GM21367 (cell line): ENCODE measurements around the gene TTLL4.
A peak's percentile ranks its signal among the peaks of the same experiment; 100 is the strongest.
"Not testable (repeated sequence)": the region's sequence is repeated elsewhere in the genome, so short reads cannot be mapped to it uniquely, and the experiment has no call there.

Experiments
- ATAC-seq: cut with Tn5 transposase; IDR thresholded peaks from one replicate; pipeline ENCODE4 v1.9.1; 2021; ENCODE audit not compliant: unreplicated experiment

TTLL4 gene

DNA sequence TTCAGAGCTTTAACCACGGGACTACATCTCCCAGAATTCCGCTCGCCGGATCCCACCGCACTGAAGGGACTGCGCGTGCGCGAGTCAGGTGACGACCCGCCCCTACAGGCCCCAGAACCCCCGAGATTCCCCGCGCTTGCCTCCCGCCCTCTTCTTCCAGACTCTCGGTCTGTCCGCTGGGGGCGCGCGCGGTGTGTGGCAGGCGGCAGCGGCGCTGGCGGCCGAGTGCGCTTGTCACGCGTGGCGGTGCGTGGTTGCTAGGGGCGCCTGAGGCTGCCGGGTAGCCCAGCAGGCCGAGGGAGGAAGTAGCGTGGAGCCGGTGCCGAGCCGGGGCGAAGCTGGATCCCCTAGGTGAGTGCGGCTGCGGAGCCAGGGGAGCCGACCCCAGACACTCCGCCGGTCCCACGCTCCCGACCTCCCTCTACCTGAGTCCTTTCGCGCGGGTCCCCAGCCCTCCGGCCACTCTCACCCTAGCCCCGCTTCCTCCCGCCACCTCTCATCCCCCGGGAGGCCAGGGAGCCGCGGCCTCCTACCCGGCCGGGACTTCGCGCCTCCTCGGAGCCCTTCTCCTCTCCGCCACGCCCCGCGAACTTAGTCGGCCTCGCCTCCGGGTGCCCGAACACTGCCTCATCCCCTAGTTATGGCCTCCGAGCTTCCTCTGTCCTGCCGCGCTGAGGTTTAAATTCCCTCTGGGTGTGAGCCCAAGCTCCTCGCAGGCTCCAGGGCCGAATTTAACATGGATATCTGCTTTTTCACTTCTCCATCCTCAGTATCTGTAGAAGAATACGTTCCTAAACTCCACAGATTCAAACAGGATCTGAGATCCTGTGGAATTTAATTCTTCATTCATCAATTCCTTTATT, at the start of gene TTLL4:
TSS of gene TTLL4 (plus strand) at position 149 of the 863 bp plus-strand sequence. CDS start 26,842 bp downstream, outside the sequence.
- ATAC-seq, result peak; percentile 88

DNA sequence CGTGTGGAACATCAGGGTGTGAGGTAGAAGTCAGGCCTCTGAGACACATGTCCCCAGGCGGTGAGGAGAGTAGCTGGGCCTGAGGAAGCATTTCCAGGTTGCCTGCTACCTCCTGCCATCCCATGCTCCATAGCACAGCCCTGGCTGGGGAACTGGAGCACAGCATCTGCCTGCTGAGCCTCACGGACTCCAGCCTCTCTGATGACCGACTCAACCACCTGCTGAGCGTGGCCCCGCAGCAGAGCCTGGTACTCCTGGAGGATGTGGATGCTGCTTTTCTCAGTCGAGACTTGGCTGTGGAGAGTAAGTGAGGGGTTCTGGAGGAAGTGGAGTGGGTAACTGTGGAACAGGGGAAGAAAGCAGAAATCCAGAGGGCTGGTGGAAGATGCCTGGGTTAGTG, 48.3 kb upstream of the TTLL4 start:
- ATAC-seq, result no peak

GRCh38 chr2:218662827-218663226, 47.8 kb upstream of the TTLL4 start:
- ATAC-seq, result no peak

DNA sequence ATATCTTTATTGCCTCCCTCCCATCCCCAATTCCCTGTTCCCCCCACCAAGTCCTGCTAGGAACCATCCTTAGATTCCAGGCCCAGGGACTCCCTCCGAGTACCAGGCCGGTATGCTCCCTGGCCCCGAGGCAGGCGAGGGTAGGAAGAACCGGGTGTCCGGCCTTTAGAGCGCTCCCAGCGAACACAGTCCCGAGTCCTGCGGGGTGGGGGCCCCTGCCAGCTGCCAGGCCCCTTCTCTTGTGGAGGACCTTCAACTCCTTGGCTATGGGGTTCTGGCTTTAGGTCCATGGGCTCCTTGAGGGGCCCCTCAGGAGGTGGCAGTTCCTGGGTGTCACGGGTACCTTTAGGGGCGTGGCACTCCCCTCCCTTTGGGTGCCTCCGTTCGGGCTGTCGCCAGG, 46.7 kb upstream of the TTLL4 start:
- ATAC-seq, result no peak

GRCh38 chr2:218664653-218665052, 46.0 kb upstream of the TTLL4 start:
- ATAC-seq, result no peak

DNA sequence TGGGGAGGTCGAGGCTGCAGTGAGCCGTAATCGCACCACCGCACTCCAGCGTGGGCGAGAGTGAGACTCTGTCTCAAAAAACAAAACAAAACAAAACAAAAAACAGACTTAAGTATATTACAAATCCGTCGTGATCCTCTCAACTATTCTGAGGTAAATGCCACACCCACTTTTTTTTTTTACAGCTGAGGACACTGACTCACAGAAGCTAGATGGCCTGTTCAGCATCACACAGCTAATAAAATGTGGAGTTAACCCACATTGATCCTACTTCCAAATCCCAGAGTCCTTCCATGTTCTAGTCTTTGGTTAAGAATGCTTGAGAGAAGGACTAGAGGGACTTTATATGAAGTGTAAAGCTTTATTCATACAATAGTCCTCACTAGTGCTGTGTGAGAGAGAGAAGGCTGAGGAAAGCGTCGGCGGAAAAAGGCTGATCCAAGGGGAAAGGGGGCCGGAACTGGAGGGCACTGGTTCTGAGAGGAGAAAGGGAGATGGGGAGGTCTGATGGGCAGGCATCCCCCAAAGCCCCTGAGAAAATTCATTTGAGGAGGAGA, 39.5 kb upstream of the TTLL4 start:
- ATAC-seq, result no peak

DNA sequence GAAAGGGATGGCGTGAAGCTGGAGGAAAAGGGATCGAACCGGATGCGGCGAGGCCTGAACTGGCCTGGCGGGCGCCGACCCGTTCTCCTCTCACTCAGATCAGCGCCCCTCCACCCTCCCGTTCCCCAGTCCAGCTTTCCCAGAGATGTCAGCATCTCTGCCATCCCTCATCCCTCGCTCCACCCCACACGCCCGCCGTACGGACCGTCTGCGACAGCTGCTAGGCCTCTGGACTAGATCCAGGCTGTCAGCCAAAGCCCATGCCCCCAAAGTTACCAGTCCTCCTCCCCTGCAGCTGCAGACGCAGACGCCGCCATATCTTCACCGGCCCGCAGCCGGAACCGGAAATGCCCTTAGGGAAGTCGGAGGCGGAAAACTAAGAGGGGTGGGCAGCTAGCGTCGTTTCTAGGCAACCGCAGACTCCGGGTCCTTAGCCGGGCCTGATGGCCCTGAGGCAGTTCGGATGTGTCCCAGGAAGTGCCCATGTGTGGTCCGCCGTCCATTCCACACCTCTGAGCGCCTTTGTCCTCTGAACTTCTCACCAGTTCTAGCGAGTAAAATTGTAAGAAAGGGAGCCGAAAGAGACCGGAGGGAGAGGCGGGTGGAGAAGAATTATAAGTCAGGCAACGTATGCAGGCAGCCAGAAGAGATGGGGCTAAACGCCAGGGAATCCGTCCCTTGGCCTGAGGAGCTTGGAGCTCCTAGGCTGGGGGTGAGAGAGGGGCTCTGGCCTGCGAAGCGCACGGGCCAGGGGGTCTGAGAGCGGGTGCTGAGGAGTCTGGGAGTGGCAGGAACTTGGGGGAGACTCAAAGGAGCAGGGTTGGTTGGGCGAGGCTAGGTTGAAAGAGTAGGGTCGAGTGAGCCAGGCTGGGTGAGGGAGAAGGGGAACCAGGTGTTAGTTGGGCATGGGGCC, 38.7 kb upstream of the TTLL4 start, which contains the start of the genes RNF25 and STK36:
TSS of gene RNF25 (minus strand) at position 349 of the 913 bp plus-strand sequence. CDS start at position 317, 32 bp downstream.
TSS of gene STK36 (plus strand) at position 433 of the 913 bp plus-strand sequence. CDS start 744 bp downstream, outside the sequence.
- peak; percentile 96 for ATAC-seq

DNA sequence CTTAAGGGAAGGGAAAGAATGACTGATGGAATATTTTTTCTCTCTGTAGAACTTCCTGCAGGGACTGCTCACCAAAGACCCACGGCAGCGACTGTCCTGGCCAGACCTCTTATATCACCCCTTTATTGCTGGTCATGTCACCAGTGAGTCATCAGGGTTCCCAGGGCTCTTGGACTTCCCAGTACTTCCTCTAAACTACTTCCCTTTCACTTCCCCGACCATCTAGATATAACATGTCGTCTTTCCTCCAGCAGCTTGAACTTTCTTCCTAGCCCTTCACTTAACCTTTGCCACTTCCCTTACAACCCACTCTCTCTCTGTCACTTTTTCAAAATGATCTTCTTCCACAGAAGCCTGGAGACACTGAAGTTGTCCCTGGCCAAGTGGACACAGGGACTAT, 31.5 kb upstream of the TTLL4 start:
- ATAC-seq, result no peak

GRCh38 chr2:218680061-218680460, 30.6 kb upstream of the TTLL4 start:
- no peak for ATAC-seq

- ATAC-seq, result not testable (repeated sequence)
Measured at GRCh38 chr2:218687400-218688060, 23.1 kb upstream of the TTLL4 start.

DNA sequence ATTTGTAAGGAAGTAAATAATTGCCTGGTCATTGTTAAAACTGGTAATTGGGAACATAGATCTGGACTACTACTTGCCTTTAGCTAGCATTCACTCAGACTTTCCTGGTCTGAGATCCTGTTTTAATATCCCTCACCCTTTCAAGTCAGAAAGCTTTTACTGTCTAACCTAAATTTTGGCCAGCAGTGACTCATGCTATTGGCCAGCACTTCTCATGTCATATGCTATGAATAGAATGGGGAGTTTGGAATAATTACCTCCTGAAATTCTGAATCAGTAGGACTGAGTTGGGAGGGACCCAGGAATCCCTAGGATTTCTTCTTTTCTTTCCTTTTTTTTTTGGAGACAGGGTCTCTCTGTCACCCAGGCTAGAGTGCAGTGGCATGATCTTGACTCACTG, 19.4 kb upstream of the TTLL4 start:
- no peak for ATAC-seq

- no peak for ATAC-seq
Measured at GRCh38 chr2:218694405-218695145, 16.1 kb upstream of the TTLL4 start.

DNA sequence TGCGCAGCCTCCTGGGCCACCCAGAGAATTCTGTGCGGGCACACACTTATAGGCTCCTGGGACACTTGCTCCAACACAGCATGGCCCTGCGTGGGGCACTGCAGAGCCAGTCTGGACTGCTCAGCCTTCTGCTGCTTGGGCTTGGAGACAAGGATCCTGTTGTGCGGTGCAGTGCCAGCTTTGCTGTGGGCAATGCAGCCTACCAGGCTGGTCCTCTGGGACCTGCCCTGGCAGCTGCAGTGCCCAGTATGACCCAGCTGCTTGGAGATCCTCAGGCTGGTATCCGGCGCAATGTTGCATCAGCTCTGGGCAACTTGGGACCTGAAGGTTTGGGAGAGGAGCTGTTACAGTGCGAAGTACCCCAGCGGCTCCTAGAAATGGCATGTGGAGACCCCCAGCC, 11.8 kb upstream of the TTLL4 start:
- ATAC-seq, result no peak

GRCh38 chr2:218701806-218702205, 8.8 kb upstream of the TTLL4 start:
- no peak for ATAC-seq

DNA sequence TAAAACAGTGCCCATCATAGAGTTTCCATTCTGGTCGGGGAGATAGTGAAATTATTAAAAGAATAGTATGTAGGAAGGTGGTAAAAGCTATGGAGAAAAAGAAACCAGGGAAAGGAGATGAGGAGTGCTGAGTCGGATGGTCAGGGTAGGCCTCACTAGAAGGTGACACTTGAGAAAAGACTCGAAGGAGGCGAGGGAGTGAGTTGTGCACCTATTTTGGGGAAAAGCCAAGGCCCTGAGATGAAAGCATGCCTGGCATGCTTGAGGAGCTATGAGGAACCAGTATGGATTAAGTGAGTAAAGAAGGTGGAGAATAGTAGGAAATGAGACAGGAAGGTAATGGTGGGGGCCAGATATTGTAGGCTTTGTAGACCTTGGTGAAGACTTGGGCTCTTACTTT, 7.3 kb upstream of the TTLL4 start:
- ATAC-seq, result no peak

- ATAC-seq, result no peak
Measured at GRCh38 chr2:218708086-218708485, 2.5 kb upstream of the TTLL4 start.

DNA sequence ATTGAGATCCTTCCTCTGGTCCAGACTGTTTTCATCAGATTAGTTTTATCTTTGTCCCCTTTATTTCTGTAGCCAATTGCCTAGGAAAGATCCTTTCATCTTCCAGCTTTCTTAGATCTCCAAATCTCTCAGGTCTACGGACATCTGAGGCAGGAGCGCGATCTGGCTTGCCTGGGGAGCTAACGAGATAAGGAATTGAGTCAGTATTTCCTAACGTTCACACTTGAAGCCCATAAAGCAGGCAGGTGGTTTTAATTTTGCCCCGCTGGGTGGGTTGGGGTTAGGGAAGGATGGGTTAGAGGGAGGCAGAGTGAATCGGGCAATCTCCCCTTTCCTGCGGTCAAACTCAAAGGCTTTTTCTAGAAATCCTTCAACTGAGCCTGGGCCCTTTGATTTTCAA, 727 bp upstream of the TTLL4 start:
- no peak for ATAC-seq

DNA sequence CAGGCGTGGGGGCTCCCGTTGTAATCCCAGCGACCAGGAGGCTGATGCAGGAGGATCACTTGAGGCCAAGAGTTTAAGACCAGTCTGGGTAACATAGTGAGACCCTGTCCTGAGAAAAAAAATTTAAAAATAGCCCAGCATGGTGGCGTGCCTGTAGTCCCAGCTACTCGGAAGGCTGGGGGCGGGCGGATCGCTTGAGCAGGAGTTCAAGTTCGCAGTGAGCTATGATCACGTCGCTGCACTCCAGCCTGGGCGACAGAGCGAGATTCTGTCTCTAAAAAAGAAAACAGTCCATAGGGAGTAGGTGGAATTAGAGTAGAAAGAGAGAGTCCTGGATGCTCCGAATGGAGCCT, 325 bp upstream of the TTLL4 start:
- no peak for ATAC-seq

GRCh38 chr2:218711550-218711929, 905 bp downstream of the TTLL4 start:
- no peak for ATAC-seq

GRCh38 chr2:218713922-218714321, 3.3 kb downstream of the TTLL4 start:
- ATAC-seq, result no peak
